Inflammatory macrophage (primary cell): ENCODE measurements around the gene LTF.

ENCODE experiments used
- DNase-seq, 2 donors: peaks; one replicate each; pipeline ENCODE4 v3.0.0-alpha.2; 2020 to 2022

Gene LTF

GRCh38 chr3:46490338-46491084, 25.8 kb upstream of the LTF start:
- no peak for DNase-seq

GRCh38 chr3:46489875-46490274, 25.2 kb upstream of the LTF start:
- DNase-seq: no peak

- no peak for DNase-seq
Measured at GRCh38 chr3:46489381-46489780, 24.7 kb upstream of the LTF start.

- DNase-seq: peak; percentile 87 to 88
Measured at GRCh38 chr3:46488735-46489361, 24.1 kb upstream of the LTF start.

- no peak for DNase-seq
Measured at GRCh38 chr3:46485779-46486175, 21.1 kb upstream of the LTF start.

GRCh38 chr3:46484911-46485778, 20.4 kb upstream of the LTF start:
- no peak for DNase-seq

GRCh38 chr3:46484388-46484787, 19.7 kb upstream of the LTF start:
- DNase-seq: no peak

GRCh38 chr3:46483825-46484224, 19.1 kb upstream of the LTF start:
- DNase-seq: no peak

- no peak for DNase-seq
Measured at GRCh38 chr3:46482632-46483350, 18.1 kb upstream of the LTF start.

- no peak for DNase-seq
Measured at GRCh38 chr3:46481636-46482035, 16.9 kb upstream of the LTF start.

- no peak for DNase-seq
Measured at GRCh38 chr3:46480491-46481195, 15.9 kb upstream of the LTF start.

- no peak for DNase-seq
Measured at GRCh38 chr3:46479696-46480095, 15.0 kb upstream of the LTF start.

GRCh38 chr3:46479021-46479420, 14.3 kb upstream of the LTF start:
- DNase-seq: no peak

- DNase-seq: peak; percentile 18 to 45
Measured at GRCh38 chr3:46478341-46478740, 13.6 kb upstream of the LTF start.

GRCh38 chr3:46477756-46478155, 13.1 kb upstream of the LTF start:
- no peak for DNase-seq

- no peak for DNase-seq
Measured at GRCh38 chr3:46477145-46477544, 12.4 kb upstream of the LTF start.

- no peak for DNase-seq
Measured at GRCh38 chr3:46472736-46473135, 8.0 kb upstream of the LTF start.

GRCh38 chr3:46471371-46471914, 6.7 kb upstream of the LTF start:
- DNase-seq: no peak

GRCh38 chr3:46470831-46471230, 6.1 kb upstream of the LTF start:
- no peak for DNase-seq

GRCh38 chr3:46469680-46470357, 5.1 kb upstream of the LTF start:
- DNase-seq: peak; percentile 46 to 53
